GM18526 (cell line): ENCODE results near the gene PPARD.

Source experiments
- POLR2A ChIP-seq: IDR thresholded peaks from 3 replicates; pipeline ENCODE4 v1.6.1; 2011; ENCODE audit not compliant: insufficient read length; ENCODE audit errors: extremely low read depth

Gene PPARD

GRCh38 chr6:35343092-35343834 is 905 bp downstream of the PPARD start:
- TF ChIP-seq POLR2A: no peak

DNA sequence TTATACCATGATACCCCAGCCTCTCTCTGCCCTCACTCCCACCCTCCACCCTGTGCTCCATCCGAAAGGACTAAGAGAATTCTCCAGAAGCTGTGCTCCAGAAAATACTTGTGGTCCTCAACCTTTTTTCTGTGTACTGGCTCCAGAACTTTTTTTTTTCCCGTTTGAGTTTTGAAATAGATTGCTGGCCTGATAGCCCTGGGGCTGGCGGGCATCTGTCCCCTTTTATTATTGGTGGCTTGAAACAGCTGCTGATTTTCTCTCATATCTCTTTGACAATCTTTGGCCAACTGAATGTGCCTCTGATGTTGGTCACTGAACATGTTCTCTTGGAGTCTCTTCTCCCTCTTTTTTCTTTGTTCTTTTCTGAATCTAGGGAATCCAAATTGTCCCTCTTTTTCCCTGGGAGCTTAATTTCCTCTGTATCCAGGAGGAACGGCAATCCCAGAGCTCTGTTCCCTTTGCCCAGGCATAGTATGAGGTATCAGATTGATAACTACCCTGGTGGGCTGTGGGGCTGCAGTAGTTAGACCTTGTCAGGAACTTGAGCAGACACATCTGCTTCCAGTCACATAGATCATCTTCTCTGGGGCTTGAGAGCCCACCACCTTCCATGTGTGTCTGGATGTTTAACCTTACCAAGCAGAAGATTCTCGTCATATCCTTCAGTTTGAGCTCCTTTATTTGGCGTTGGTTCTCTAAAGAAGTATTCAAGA is 1.6 kb downstream of the PPARD start:
- TF ChIP-seq POLR2A: no peak

DNA sequence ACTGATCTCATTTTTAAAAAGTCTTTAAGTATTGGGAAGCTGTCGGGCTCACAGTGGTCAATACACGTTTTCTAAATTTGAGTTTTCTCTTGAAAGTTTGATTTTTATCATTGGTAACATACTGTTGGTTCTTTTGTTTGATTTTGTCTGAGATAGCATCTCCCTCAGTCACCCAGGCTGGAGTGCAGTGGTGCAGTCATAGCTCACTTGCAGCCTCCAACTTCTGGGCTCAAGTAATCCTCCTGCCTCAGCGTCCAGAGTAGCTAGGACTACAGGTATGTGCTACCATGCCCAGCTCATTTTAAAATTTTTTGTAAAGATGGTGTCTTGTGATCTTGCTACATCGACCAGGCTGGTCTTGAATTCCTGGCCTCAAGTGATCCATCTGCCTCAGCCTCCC is 9.1 kb downstream of the PPARD start:
- no peak for TF ChIP-seq POLR2A

DNA sequence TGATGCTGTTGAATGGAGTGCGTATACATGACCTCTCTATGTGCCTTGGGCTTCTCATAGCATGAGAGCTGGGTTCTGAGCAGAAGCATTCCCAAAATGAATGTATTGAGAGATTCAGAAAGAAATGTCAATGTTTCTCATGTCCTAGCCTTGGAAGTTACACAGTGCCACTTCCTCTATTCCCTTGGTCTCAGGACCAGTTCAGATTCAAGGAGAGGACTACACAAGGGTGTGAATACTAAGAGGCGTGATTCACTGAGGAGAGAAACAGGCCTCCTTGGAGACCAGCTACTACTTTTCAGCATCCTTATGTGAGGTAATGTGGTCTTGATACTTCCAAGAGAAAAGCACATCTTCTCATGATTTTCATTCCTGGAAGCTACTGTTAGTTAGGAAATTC is 10.4 kb downstream of the PPARD start:
- TF ChIP-seq POLR2A: no peak

DNA sequence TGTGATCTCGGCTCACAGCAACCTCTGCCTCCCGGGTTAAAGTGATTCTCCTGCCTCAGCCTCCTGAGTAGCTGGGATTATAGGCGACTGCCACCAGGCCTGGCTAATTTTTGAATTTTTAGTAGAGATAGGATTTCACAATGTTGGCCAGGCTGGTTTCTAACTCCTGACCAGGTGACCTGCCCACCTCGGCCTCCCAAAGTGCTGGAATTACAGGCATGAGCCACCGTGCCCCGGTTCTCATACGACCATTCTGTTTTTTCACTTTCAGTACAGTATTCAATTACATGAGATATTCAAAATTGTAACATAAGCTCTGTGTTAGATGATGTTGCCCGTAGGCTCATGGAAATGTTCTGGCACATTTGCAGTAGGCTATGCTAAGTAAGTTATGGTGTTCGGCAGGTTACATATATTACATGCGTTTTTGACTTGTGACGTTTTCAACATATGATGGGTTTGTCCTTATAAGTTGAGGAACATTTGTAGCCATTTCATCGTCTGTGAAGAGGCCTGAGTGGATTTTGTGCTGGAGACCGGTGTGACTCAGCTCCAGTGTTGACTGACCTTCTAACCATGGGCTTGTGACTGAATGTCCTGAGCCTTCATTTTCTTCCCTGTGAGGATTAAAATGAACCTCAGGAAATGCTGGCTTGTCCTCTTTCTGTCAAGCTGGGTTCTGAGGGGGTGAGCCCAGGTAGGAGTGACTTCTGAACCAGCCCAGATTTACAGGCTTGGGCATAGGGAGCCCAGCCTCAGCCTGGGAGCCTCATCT is 12.2 kb downstream of the PPARD start:
- TF ChIP-seq POLR2A: no peak

DNA sequence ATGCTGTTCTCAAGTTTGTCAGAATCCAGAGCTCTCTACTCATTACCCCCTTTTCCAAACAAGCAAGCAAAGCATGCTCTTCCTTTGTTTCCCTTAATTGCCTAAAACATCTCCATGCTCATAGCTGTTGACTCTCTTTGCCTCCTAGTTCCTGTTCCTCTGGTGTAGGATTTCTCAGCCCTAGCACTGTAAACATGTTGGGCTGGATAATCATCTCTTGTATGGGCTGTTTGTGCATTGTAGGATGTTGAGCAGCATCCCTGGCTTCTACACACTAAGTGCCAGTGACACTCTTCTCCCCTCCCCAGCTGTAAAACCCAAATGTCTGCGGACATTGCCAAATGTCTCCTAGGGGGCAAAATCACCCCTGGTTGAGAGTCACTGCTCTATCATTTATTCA is 14.0 kb downstream of the PPARD start:
- no peak for TF ChIP-seq POLR2A

- no peak for TF ChIP-seq POLR2A
Observed at GRCh38 chr6:35357677-35358076, 15.3 kb downstream of the PPARD start.

- no peak for TF ChIP-seq POLR2A
Observed at GRCh38 chr6:35358086-35358485, 15.7 kb downstream of the PPARD start.

GRCh38 chr6:35359346-35359743 is 17.0 kb downstream of the PPARD start:
- no peak for TF ChIP-seq POLR2A

- TF ChIP-seq POLR2A: no peak
Observed at GRCh38 chr6:35359744-35360348, 17.5 kb downstream of the PPARD start.

DNA sequence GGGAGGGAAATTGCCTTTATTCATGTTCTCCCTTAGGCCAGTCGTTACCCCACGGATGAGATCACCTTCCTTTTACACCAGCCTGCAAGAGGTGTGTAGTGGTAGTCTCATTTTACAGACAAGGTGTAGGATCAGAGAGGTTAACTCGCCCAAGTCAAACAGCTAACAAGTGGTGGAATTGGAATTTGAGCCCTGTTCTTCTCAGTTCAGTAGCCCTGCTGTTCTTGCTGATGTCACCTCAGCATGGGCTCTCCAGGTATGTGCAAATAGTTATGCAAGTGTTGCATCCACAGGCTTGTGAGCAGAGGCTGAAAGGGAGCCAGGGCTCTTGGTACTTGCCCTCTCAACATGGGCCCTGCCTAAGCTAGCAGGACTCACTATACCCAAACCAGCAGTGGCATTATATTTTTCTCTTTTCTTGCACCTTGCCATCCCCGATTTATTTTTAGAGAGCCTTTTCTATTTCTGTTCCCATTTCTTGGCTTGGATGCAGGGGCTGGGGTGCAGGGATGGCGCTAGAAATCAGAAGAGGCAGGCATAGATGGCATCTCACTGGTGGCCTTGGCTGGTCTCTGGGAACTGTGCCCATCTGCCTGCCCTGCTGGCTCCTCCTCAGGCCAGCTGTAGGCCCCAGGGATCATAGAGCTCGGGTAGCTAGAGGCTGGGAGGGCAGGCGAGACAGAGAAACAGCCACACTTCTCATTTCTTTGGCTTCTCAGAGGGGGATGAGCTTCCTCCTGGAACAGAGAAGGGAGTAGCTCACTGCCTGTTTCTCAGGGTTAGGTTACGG is 18.2 kb downstream of the PPARD start:
- no peak for TF ChIP-seq POLR2A

GRCh38 chr6:35362200-35362599 is 19.8 kb downstream of the PPARD start:
- no peak for TF ChIP-seq POLR2A

GRCh38 chr6:35363293-35363750 is 21.0 kb downstream of the PPARD start:
- no peak for TF ChIP-seq POLR2A

DNA sequence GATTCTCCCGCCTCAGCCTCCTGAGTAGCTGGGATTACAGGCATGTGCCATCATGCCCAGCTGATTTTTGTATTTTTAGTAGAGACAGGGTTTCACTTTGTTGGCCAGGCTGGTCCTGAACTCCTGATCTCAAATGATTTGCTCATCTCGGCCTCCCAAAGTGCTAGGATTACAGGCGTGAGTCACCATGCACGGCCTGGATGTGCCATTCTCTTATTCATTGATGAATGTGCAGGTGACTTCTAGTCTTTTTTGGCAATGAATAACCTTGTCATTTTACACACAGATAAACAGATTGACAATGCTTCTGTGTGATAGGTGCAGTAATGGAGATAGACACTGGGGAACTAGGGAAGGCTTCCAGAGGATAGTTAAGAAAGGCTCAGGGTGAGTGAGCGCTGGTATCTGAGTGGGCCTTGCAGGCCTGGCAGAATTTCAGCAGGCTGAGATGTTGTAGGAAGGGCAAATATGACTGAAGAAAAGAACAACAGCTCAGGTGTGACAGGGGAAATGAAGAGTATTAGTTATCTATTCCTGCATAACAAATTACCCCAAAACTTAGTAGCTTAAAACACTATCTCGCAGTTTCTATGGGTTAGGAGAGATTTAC is 23.3 kb downstream of the PPARD start:
- TF ChIP-seq POLR2A: no peak
